ENCODE measurements around the gene ZNF705A. TPM values are rescaled to one million over a fixed set of nuclear protein-coding genes. Genes with fewer than 3 reads are reported as not detected.
"Not testable (repeated sequence)": the region's sequence is repeated elsewhere in the genome, so short reads cannot be mapped to it uniquely, and the experiment has no call there.

ZNF705A gene
- 0.04 TPM in 1 of 2 replicates, not detected in the other for total RNA-seq (2014; rRNA removed; shearing (Covaris generic); ENCODE audit: low replicate concordance)

DNA sequence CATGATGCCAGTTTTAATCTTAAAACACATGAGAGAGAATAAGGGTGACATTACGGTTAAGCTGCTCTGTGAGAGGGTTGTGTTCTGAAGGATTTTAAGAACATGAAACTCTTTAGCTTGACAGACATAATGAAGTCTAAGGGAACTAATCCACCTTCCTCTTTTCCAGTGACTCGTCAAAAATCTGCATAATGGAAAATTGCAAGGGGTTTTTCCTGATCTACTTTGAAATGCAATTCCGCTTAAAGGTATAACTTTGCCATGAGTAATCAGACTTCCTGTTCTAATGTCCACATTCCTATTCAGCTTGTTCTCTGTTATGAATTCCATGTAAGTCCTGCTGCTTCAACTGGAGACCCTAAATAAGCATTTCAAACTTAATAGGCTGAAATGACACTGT is at the start of gene ZNF705A:
Gene ZNF705A (plus strand): TSS at position 171 of the 400 bp plus-strand sequence. CDS start 15,611 bp downstream, outside the sequence.
- no peaks in the 10 kb centered on the region for H4K20me1 ChIP-seq (ENCODE audit: insufficient read depth, low read depth, low read length)
- H2AFZ ChIP-seq (ENCODE audit: low read length), result no peak within 1 kb of the TSS
- H3K27ac ChIP-seq (ENCODE audit: low read length), result no peak within 1 kb of the TSS
- no peaks in the 10 kb centered on the region for H3K36me3 ChIP-seq (ENCODE audit: insufficient read depth, low read length)
- H3K9me3 ChIP-seq (ENCODE audit: low read length), result no peaks in the 10 kb centered on the region
- H3K9me2 ChIP-seq (replicated peaks; ENCODE audit: insufficient read depth, low read length), result no peaks in the 10 kb centered on the region
- H3K4me1 ChIP-seq (ENCODE audit: low read length), result no peaks in the 10 kb centered on the region
- peak; percentile 32 for DNase-seq
- no peaks in the 10 kb centered on the region for H3K27me3 ChIP-seq (ENCODE audit: low read length)
- H3K4me3 ChIP-seq (ENCODE audit: low read length), result no peak within 1 kb of the TSS
- H3K9ac ChIP-seq (ENCODE audit: low read length), result no peak within 1 kb of the TSS
- H3K4me2 ChIP-seq (ENCODE audit: low read depth, low read length, poor library complexity, severe bottlenecking), result no peak within 1 kb of the TSS
- no peaks in the 10 kb centered on the region for H3K79me2 ChIP-seq (ENCODE audit: low read length)

DNA sequence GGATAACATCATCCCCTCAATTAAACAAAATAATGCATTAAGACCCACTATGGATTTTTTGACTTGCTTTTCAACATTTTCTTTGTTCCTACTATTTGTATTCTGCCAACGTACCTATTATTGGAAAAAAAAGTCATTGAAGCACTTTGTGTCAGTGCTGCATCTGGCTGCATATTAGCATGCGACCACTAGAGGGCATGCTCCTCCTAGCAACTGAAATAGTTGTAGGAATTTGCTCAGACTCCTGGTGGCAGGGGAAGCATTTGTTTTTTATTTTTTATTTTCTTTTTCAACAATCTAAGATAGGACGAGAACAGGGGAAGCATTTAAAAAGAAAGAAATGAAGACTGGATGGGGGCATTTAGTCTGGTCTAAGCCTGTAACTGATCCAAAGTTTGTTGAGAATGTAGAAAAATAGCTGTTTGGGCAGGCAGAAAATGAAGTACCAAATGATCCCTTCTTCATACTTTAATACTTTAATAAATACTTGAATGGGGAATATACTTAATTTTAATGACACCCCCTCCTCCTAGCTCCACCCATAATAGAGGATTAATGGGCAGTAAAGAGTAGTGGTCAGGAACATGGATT is 47.9 kb upstream of the ZNF705A start:
- H3K4me2 ChIP-seq (ENCODE audit: low read depth, low read length, poor library complexity, severe bottlenecking), result peak overlapping the region; percentile 24
- H2AFZ ChIP-seq (ENCODE audit: low read length), result 0 out of 2 replicates have a peak overlapping the region, but pooled peaks have one; percentile 0
- peaks cover 4% of the 10 kb centered on the region; the same call in 1 of the 2 replicates for H3K4me1 ChIP-seq (ENCODE audit: low read length)
- H3K79me2 ChIP-seq (ENCODE audit: low read length), result no peaks in the 10 kb centered on the region
- no peaks in the 10 kb centered on the region for H3K9me2 ChIP-seq (replicated peaks; ENCODE audit: insufficient read depth, low read length)
- H3K9ac ChIP-seq (ENCODE audit: low read length), result 0 out of 2 replicates have a peak overlapping the region, but pooled peaks have one; percentile 28
- H3K27ac ChIP-seq (ENCODE audit: low read length), result no peak overlapping the region
- H3K36me3 ChIP-seq (ENCODE audit: insufficient read depth, low read length), result no peaks in the 10 kb centered on the region
- no peaks in the 10 kb centered on the region for H3K27me3 ChIP-seq (ENCODE audit: low read length)
- no peak overlapping the region for H3K4me3 ChIP-seq (ENCODE audit: low read length)
- DNase-seq, result peak; percentile 88
- H4K20me1 ChIP-seq (ENCODE audit: insufficient read depth, low read depth, low read length), result no peaks in the 10 kb centered on the region
- H3K9me3 ChIP-seq (ENCODE audit: low read length), result no peaks in the 10 kb centered on the region

DNA sequence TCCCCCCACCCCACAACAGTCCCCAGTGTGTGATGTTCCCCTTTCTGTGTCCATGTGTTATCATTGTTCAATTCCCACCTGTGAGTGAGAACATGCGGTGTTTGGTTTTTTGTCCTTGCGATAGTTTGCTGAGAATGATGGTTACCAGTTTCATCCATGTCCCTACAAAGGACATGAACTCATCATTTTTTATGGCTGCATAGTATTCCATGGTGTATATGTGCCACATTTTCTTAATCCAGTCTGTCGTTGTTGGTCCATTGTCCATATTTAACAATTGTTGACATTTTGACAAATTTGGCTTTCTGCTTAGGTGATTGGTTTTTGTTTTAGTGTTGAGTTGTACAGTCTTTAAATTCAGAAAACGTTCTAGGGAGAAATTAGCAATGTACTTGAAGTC is 43.7 kb upstream of the ZNF705A start:
- DNase-seq; H3K36me3 ChIP-seq (ENCODE audit: insufficient read depth, low read length); H2AFZ ChIP-seq (ENCODE audit: low read length); H3K9me2 ChIP-seq (replicated peaks; ENCODE audit: insufficient read depth, low read length); H3K9me3 ChIP-seq (ENCODE audit: low read length); H4K20me1 ChIP-seq (ENCODE audit: insufficient read depth, low read depth, low read length); H3K4me1 ChIP-seq (ENCODE audit: low read length); H3K4me2 ChIP-seq (ENCODE audit: low read depth, low read length, poor library complexity, severe bottlenecking); H3K27me3 ChIP-seq (ENCODE audit: low read length); H3K79me2 ChIP-seq (ENCODE audit: low read length); H3K27ac ChIP-seq (ENCODE audit: low read length); H3K4me3 ChIP-seq (ENCODE audit: low read length); H3K9ac ChIP-seq (ENCODE audit: low read length): not testable (repeated sequence)

GRCh38 chr12:8120072-8120713 is 36.6 kb upstream of the ZNF705A start:
- H3K9me3 ChIP-seq (ENCODE audit: low read length), result no peaks in the 10 kb centered on the region
- no peaks in the 10 kb centered on the region for H3K79me2 ChIP-seq (ENCODE audit: low read length)
- DNase-seq, result no peak
- H3K9ac ChIP-seq (ENCODE audit: low read length), result no peak overlapping the region
- no peak overlapping the region for H2AFZ ChIP-seq (ENCODE audit: low read length)
- H3K4me3 ChIP-seq (ENCODE audit: low read length), result no peak overlapping the region
- H3K9me2 ChIP-seq (replicated peaks; ENCODE audit: insufficient read depth, low read length), result no peaks in the 10 kb centered on the region
- no peaks in the 10 kb centered on the region for H4K20me1 ChIP-seq (ENCODE audit: insufficient read depth, low read depth, low read length)
- no peaks in the 10 kb centered on the region for H3K36me3 ChIP-seq (ENCODE audit: insufficient read depth, low read length)
- H3K27ac ChIP-seq (ENCODE audit: low read length), result no peak overlapping the region
- no peak overlapping the region for H3K4me2 ChIP-seq (ENCODE audit: low read depth, low read length, poor library complexity, severe bottlenecking)
- peaks cover 6% of the 10 kb centered on the region for H3K4me1 ChIP-seq (ENCODE audit: low read length)
- H3K27me3 ChIP-seq (ENCODE audit: low read length), result no peaks in the 10 kb centered on the region

DNA sequence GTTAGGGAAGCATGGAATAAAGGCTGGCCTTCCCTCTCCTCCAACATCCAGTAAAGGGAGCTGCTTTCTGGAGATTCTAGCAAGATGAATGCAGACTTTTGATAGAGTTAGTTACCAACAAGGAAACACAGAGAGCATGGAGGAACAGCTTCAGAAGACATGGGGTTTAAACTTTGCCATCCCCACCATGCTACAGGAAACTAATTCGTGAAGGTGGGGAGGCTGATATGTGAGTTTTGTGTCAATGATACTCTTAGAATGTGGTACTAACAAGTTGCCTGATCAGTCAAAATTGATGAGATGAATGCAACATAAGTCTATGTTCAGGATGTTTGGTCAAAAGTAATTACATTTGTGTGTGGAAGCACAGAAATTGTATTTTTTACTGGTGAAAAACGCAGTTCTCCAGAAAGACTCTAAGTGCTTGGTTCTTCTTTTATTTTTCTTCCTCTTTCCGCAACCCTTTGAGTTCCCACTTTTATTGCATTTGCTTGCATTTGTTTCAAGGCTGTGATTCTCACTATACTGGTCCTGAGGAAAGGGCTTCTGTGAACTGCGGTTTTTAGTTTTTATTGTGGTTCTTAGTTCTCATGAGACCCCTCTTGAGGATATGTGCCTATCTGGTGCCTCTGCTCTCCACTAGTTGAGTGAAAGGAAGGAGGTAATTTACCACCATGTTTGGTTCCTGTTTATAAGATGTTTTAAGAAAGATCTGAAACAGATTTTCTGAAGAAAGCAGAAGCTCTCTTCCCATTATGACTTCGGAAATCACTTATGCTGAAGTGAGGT is 33.5 kb upstream of the ZNF705A start, which contains the start of gene CLEC4A:
Gene CLEC4A (plus strand): TSS at position 494 of the 789 bp plus-strand sequence. CDS start 262 bp downstream, at position 756.
- Histone ChIP-seq H3K36me3 (ENCODE audit: insufficient read depth, low read length) (no peaks in the 10 kb centered on the region), H3K4me1 (ENCODE audit: low read length) (peaks cover 6% of the 10 kb centered on the region), H3K9ac (ENCODE audit: low read length) (no peak within 1 kb of the TSS), H3K9me2 (replicated peaks; ENCODE audit: insufficient read depth, low read length) (no peaks in the 10 kb centered on the region), H3K79me2 (ENCODE audit: low read length) (no peaks in the 10 kb centered on the region), H2AFZ (ENCODE audit: low read length) (no peak within 1 kb of the TSS), H3K27me3 (ENCODE audit: low read length) (no peaks in the 10 kb centered on the region), H4K20me1 (ENCODE audit: insufficient read depth, low read depth, low read length) (no peaks in the 10 kb centered on the region), H3K4me2 (ENCODE audit: low read depth, low read length, poor library complexity, severe bottlenecking) (no peak within 1 kb of the TSS), H3K9me3 (ENCODE audit: low read length) (no peaks in the 10 kb centered on the region), H3K27ac (ENCODE audit: low read length) (no peak within 1 kb of the TSS), H3K4me3 (ENCODE audit: low read length) (no peak within 1 kb of the TSS)
- DNase-seq, result no peak

DNA sequence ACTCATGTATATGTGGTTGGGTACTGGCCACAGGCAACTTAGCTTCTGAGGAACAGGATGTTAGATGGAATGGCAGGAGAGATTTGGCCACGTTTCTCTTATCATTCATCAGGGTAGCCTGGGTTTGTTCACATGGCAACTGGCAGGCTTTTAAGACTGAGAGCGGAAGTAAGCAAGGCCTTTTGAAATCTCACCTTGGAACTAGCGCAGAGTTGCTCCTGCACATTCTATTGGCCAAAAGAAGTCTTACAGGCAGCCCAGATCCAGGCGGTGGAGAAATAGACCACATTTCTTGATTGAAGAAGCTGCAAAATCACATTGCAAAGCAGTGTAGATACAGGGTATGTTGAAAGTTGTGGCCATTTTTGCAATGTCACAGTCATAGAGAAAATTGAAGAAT is 29.7 kb upstream of the ZNF705A start:
- Histone ChIP-seq H3K4me1 (ENCODE audit: low read length) (peaks cover 6% of the 10 kb centered on the region), H3K27me3 (ENCODE audit: low read length) (no peaks in the 10 kb centered on the region), H3K36me3 (ENCODE audit: insufficient read depth, low read length) (no peaks in the 10 kb centered on the region), H3K4me2 (ENCODE audit: low read depth, low read length, poor library complexity, severe bottlenecking) (no peak overlapping the region), H3K4me3 (ENCODE audit: low read length) (no peak overlapping the region), H2AFZ (ENCODE audit: low read length) (no peak overlapping the region), H3K79me2 (ENCODE audit: low read length) (no peaks in the 10 kb centered on the region), H3K9ac (ENCODE audit: low read length) (no peak overlapping the region), H3K9me3 (ENCODE audit: low read length) (no peaks in the 10 kb centered on the region), H3K9me2 (replicated peaks; ENCODE audit: insufficient read depth, low read length) (no peaks in the 10 kb centered on the region), H3K27ac (ENCODE audit: low read length) (no peak overlapping the region), H4K20me1 (ENCODE audit: insufficient read depth, low read depth, low read length) (no peaks in the 10 kb centered on the region)
- peak; percentile 5 for DNase-seq

- H2AFZ ChIP-seq (ENCODE audit: low read length); H3K27me3 ChIP-seq (ENCODE audit: low read length); H4K20me1 ChIP-seq (ENCODE audit: insufficient read depth, low read depth, low read length); H3K4me3 ChIP-seq (ENCODE audit: low read length); H3K4me1 ChIP-seq (ENCODE audit: low read length); H3K9ac ChIP-seq (ENCODE audit: low read length); H3K9me2 ChIP-seq (replicated peaks; ENCODE audit: insufficient read depth, low read length); H3K79me2 ChIP-seq (ENCODE audit: low read length); H3K36me3 ChIP-seq (ENCODE audit: insufficient read depth, low read length); H3K27ac ChIP-seq (ENCODE audit: low read length); H3K9me3 ChIP-seq (ENCODE audit: low read length); H3K4me2 ChIP-seq (ENCODE audit: low read depth, low read length, poor library complexity, severe bottlenecking): not testable (repeated sequence)
- peak; percentile 23 for DNase-seq
Measured at GRCh38 chr12:8133636-8134397, 23.0 kb upstream of the ZNF705A start.

Data from Karpas-422 (cell line).